GM21786 (cell line): ENCODE results near the gene GSTM4.

ENCODE experiments used
- ATAC-seq: cut with Tn5 transposase; IDR thresholded peaks from one replicate; pipeline ENCODE4 v1.9.1; 2021; ENCODE audit not compliant: unreplicated experiment

GSTM4 gene

GRCh38 chr1:109624201-109625010 lies 31.5 kb upstream of the GSTM4 start:
- no peak for ATAC-seq

DNA sequence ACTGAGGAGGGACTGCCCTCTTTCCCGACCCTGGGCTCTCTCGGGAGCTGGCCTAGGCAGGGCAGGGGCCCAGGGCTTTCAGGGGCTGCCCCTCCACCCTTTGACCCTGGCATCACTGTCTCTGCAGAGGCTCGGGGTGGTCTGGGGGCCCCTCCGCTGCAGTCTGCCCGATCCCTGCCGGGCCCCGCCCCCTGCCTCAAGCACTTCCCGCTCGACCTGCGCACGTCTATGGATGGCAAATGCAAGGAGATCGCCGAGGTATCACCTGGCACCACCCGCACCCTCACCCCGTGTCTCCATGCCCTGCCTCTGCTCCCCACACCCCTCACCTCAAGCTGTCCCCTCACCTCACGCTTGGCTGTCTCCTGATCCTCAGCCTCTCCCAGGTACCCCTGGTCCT lies 30.7 kb upstream of the GSTM4 start:
- ATAC-seq: no peak

DNA sequence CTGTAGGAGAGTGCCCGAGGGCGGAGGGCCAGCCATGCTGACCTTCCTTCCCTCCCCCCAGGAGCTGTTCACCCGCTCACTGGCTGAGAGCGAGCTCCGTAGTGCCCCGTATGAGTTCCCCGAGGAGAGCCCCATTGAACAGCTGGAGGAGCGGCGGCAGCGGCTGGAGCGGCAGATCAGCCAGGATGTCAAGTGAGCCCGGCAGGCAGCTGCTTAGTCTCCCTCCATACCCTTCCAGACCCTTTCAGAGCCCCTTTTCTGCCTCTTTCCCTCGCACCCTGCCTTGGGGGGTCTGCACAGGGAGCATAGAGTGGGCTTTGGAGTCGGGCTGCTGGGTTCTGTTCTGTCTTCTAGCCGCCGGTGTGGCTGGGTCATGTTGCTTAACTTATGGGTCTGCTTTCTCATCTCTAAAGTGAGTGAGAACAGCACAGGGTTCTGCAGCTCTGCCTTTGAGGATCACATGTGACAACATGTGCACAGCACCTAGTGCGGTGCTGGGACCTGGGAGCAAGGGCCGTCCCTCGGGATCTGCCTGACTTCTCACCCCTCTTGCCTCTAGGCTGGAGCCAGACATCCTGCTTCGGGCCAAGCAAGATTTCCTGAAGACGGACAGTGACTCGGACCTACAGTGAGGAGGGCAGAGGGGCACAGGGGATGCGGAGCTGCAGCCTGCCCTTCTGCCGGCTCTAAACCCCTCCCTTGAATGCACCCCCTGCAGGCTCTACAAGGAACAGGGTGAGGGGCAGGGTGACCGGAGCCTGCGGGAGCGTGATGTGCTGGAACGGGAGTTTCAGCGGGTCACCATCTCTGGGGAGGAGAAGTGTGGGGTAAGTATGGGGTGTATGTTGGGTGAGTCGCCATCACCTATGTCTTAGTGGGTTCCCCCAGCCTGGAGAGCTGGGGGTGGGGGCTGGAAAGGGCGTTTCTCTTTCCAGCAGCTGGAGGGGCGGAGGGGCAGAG lies 30.0 kb upstream of the GSTM4 start:
- no peak for ATAC-seq

DNA sequence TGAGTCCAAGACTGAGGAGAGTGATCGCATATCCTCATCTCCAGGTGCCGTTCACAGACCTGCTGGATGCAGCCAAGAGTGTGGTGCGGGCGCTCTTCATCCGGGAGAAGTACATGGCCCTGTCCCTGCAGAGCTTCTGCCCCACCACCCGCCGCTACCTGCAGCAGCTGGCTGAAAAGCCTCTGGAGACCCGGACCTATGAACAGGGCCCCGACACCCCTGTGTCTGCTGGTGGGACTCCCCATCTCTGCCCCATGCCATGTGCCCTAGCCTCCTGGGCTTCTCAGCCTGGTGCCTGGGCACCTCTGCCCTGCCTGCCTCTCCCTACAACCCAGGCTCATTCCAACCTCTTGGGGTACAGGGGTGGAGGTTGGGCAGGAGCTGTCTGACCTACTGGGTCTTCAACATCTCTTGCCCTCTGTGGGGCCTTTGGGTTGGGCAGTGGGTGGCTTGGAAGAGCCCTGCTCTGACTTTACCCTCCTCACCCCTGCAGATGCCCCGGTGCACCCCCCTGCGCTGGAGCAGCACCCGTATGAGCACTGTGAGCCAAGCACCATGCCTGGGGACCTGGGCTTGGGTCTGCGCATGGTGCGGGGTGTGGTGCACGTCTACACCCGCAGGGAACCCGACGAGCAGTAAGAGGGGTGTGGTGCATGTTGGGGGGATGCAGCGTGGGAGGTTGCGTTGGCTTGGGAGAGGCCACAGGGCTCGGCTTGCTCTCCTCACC lies 29.1 kb upstream of the GSTM4 start:
- no peak for ATAC-seq

DNA sequence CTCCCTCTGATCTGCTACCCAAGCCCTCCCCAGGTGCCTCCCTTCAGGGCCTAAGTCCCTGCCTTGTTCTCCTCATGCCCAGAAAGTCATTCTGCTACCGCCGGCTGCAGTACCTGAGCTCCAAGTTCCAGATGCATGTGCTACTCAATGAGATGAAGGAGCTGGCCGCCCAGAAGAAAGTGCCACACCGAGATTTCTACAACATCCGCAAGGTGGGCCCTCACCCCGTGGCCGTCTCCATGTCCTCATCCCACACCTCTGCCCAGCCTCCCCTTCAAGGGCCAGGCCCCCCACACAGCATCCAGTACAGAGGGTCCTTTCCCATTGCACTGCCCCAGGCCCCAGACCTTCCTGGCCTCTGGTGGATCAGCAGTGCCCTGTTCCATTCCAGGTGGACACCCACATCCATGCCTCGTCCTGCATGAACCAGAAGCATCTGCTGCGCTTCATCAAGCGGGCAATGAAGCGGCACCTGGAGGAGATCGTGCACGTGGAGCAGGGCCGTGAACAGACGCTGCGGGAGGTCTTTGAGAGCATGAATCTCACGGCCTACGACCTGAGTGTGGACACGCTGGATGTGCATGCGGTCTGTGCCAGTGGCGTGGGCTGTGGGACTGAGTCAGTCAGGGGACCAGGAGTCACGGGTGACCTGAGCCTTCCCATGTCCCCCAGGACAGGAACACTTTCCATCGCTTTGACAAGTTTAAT lies 28.1 kb upstream of the GSTM4 start:
- no peak for ATAC-seq

DNA sequence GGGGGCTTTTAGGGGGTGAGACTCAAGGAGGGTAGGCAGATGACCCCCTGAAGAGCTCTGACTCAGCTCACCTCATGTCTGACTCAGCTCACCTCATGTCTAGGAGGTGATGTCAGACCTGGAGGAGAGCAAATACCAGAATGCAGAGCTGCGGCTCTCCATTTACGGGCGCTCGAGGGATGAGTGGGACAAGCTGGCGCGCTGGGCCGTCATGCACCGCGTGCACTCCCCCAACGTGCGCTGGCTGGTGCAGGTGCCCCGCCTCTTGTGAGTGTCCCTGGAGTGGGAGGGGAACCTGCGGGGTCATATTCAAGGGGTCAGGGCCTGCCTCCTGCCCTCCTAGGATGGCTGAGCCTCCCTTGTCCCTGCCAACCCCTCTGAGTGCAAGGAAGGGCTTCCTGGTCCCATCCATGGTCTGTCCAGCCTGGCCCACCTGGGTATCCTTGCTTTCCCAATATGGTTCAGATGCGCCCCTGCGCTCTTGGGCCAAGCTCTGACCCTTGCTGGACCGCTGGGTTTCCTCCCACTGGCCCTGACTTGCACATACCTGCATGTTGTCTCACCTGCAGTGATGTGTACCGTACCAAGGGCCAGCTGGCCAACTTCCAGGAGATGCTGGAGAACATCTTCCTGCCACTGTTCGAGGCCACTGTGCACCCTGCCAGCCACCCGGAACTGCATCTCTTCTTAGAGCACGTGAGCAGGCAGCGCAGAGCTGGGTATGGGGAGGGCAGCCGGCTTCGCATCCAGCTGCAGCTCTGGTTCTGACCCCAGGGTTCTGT lies 27.2 kb upstream of the GSTM4 start:
- no peak for ATAC-seq

DNA sequence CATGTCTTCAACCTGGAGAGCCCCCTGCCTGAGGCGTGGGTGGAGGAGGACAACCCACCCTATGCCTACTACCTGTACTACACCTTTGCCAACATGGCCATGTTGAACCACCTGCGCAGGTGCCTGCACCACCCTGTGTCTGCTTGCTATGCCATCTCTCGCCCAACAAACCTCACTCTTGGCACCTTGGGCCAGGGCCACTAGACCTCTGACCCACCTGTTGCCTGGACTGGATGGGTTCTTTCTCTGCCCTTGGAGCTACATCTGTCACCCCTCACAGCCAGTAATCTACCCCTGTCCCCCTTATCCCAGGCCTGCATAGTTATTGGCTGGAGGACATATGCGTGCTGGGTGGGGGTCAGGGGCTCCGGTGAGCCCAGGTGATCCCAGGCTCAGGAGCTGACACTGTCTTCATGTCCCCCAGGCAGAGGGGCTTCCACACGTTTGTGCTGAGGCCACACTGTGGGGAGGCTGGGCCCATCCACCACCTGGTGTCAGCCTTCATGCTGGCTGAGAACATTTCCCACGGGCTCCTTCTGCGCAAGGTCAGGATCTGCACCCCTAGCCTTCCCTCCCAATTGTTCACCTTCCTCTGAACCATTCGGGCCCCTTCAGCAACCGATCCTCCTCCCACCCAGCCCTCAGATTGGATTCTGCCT lies 26.4 kb upstream of the GSTM4 start:
- no peak for ATAC-seq

- no peak for ATAC-seq
Measured at GRCh38 chr1:109630081-109630897, 25.6 kb upstream of the GSTM4 start.

DNA sequence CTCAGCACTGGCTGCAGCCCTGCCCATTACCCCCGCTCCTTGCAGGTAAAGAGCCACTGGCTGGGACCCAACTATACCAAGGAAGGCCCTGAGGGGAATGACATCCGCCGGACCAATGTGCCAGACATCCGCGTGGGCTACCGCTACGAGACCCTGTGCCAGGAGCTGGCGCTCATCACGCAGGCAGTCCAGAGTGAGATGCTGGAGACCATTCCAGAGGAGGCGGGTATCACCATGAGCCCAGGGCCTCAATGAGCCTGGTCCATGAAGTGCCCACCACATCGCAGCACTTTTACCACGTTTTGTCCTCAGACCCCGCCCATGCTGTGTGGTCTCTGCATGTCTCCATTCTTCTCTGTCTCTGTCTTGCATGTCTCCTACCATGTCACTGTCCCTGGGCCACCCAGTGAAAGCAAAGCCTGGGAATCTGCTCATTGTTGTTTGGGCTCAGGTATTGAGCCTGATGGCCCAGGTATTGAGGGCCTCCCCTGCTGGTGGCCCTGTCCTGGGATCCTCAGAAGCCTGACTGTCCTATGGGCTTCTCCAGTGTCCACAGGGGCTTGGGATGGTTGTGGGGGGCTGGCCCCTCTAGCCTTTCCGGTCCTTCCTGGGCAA lies 24.9 kb upstream of the GSTM4 start:
- no peak for ATAC-seq

- no peak for ATAC-seq
Measured at GRCh38 chr1:109631513-109632505, 24.1 kb upstream of the GSTM4 start.

DNA sequence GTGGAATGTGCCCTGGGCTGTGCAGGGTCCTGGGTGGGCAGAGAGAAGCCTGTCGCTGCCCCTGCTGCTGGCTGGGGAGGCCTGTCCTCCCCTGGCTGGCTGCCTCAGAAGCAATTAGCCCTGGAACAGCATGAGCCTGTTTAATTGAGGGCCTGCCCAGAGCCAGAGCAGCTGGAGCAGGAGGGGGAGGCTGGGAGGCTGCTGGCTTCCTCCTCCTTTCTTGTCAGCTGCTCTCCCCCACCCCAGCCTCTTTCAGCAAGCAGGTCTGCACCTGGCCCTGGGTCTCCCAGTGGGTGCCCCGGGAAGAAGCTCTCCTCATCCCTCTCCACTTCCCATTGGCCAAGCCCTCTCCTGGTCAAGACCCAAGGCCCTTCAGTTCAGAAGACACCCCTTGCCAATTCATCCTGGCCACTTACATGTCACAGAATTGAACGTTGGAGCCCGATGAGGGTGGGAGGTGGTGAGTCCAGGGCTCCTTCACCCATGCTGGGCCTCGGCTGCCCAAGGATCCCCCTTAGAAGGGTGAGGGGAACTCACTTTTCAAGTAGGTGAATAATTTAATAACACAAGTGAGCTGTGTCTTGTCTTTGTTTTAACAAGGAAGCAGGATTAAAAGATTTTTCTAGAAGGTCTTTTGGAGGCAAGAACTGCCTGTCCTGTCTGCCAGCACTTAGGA lies 23.1 kb upstream of the GSTM4 start:
- ATAC-seq: no peak

DNA sequence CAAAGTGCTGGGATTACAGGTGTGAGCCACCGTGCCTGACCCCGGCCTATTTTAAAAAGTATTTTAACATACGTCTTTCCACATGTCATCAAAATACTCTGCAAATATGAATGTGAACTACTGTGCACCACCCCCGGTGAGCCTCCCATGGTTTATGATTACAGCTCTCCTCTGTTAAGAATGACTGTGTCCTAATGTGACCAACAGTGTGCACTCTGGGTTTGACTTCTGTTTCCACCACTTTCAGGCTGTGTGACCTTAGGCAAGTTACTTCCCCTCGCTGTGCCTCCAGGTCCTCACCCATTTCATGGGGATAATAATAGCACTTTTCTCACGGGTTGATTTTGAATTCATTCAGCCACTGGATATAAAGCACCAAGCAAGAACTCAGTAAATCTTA lies 21.6 kb upstream of the GSTM4 start:
- ATAC-seq: no peak

- ATAC-seq: no peak
Measured at GRCh38 chr1:109634771-109635750, 20.8 kb upstream of the GSTM4 start.

- ATAC-seq: no peak
Measured at GRCh38 chr1:109635862-109636200, 20.1 kb upstream of the GSTM4 start.

DNA sequence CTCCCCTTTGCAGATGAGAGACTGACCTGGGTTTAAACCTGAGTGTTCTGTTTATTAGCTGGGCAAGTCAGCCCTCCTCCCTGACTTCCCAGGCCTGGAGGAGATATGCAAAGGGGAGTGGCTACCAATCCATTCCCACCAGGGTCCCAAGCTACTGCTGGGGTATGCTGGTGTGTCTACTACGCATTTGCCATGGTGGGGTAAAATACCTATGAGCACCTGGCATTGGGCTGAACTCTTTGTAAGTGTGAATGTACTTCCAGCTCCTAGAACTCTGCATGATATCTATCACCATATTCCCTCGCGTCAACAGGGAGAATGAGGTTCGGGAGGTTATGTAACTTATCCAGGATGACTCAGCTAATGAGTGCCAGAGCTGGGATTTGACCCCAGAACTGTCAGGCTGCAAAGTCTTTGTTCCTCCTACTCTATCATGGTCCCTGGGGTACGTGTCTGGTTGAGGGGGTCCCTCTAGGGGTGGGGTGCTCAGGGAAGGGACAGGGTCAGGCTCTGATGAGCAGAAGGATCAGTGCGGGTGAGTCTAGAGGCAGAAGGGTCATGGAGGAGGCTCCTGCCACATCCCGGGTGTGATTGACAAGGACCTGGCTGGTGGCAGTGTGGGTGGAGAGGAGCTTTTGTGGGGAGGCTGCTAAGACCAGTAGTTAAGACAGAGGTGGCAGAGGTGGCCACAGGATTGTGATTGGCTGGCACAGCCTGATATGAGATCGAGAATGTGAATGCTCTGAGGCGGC lies 19.5 kb upstream of the GSTM4 start:
- no peak for ATAC-seq
